Endodermal cell (in vitro differentiated cells): ENCODE results near the gene CCDC86. TPM values are rescaled to one million over a fixed set of nuclear protein-coding genes. Genes with fewer than 3 reads are reported as not detected.

Experiments
- DNase-seq: peaks from one replicate; pipeline ENCODE4 v3.0.0-alpha.2; 2017
- H3K27ac ChIP-seq: 2 replicates; pipeline ENCODE4 v1.5.1; 2013; ENCODE audit warnings: mild to moderate bottlenecking, low read depth, low read length, moderate library complexity
- H3K27me3 ChIP-seq: 2 replicates; pipeline ENCODE4 v1.6.1; 2013; ENCODE audit warnings: mild to moderate bottlenecking, low read length, moderate library complexity; ENCODE audit not compliant: insufficient read depth, control insufficient read depth, poor library complexity, severe bottlenecking
- H3K36me3 ChIP-seq: 2 replicates; pipeline ENCODE4 v1.7.0; 2013; ENCODE audit warnings: mild to moderate bottlenecking, low read length, moderate library complexity; ENCODE audit not compliant: control insufficient read depth, insufficient read depth
- H3K4me1 ChIP-seq: one replicate; pipeline ENCODE4 v1.7.0; 2013; ENCODE audit warnings: low read length; ENCODE audit not compliant: control insufficient read depth, insufficient read depth
- H3K4me3 ChIP-seq: 2 replicates; pipeline ENCODE4 v1.5.1; 2013; ENCODE audit warnings: mild to moderate bottlenecking, low read length, moderate library complexity
- H3K9ac ChIP-seq: 2 replicates; pipeline ENCODE4 v1.6.1; 2013; ENCODE audit warnings: mild to moderate bottlenecking, low read length, moderate library complexity; ENCODE audit not compliant: poor library complexity, severe bottlenecking; ENCODE audit errors: extremely low read depth
- H3K9me3 ChIP-seq: 2 replicates; pipeline ENCODE4 v1.6.1; 2013; ENCODE audit warnings: mild to moderate bottlenecking, low read length, moderate library complexity; ENCODE audit not compliant: control insufficient read depth
- H3K27ac Mint-ChIP-seq: 2 replicates; pipeline ENCODE4 v1.8.0; 2020; ENCODE audit warnings: mixed read lengths
- H3K27me3 Mint-ChIP-seq: 2 replicates; pipeline ENCODE4 v1.8.0; 2021; ENCODE audit warnings: mild to moderate bottlenecking, mixed read lengths; ENCODE audit not compliant: insufficient read depth
- H3K36me3 Mint-ChIP-seq: 2 replicates; pipeline ENCODE4 v1.8.0; 2020; ENCODE audit warnings: low read depth, mixed read lengths
- H3K4me1 Mint-ChIP-seq: 2 replicates; pipeline ENCODE4 v1.8.0; 2020; ENCODE audit warnings: mixed read lengths
- H3K4me3 Mint-ChIP-seq: 2 replicates; pipeline ENCODE4 v1.8.0; 2020; ENCODE audit warnings: mild to moderate bottlenecking, moderate library complexity, mixed read lengths
- H3K9me3 Mint-ChIP-seq: 2 replicates; pipeline ENCODE4 v1.8.0; 2020; ENCODE audit warnings: mild to moderate bottlenecking, mixed read lengths
- CTCF ChIP-seq: fragments of 200-600 bp; sonication (generic); conservative IDR thresholded peaks from 2 replicates; pipeline ENCODE4 v1.5.0; 2021; ENCODE audit warnings: antibody characterized with exemption, mild to moderate bottlenecking
- WGBS, 2 experiments: methylation state at CpG; one replicate each; pipeline versions ENCODE4 v1.1.5 to v1.1.7; 2013; ENCODE audit warnings: missing lambda C conversion rate in 2 of 2, mixed read lengths in 1 of 2; ENCODE audit not compliant: insufficient coverage in 1 of 2, insufficient read length in 1 of 2; 5-methylcytosine and 5-hydroxymethylcytosine counted together
- total RNA-seq, 2 donors: library from RNA; stranded (reverse); fragmentation: NEBNext Ultra II Directional in 1 of 2; extraction: Animal tissue kit (Norgen Biotek cat#: 25700) in 1 of 2; gene quantifications; 2 replicates in 1 of 2; 3 replicates in 1 of 2; pipeline ENCODE4 v1.2.1, GENCODE V29; 2021

CCDC86 gene
- total RNA-seq, 2 donors from 2014 or later: 22.4 to 27.9 TPM

GRCh38 chr11:60845338-60845737, 3.4 kb downstream of the CCDC86 start:
- no peak for DNase-seq
- Histone ChIP-seq H3K27ac (no peak overlapping the region), H3K36me3 (no peaks in the 10 kb centered on the region), H3K4me1 (peaks cover 10% of the 10 kb centered on the region), H3K9ac (no peak overlapping the region), H3K4me3 (no peak overlapping the region), H3K9me3 (no peaks in the 10 kb centered on the region), H3K27me3 (no peaks in the 10 kb centered on the region)
- Mint-ChIP-seq H3K4me1 (peaks cover 34% of the 10 kb centered on the region), H3K27ac (no peak overlapping the region), H3K4me3 (no peak overlapping the region), H3K27me3 (no peaks in the 10 kb centered on the region), H3K9me3 (no peaks in the 10 kb centered on the region), H3K36me3 (peaks cover 14% of the 10 kb centered on the region)
- WGBS, 2 experiments: 93 to 99% methylated on average over 7 to 8 of the region's 8 CpGs
- no peak for TF ChIP-seq CTCF

GRCh38 chr11:60847281-60847680, 5.4 kb downstream of the CCDC86 start:
- no peak for TF ChIP-seq CTCF
- Histone ChIP-seq H3K27ac (no peak overlapping the region), H3K36me3 (peaks cover 5% of the 10 kb centered on the region), H3K27me3 (no peaks in the 10 kb centered on the region), H3K9ac (no peak overlapping the region), H3K9me3 (no peaks in the 10 kb centered on the region), H3K4me3 (no peak overlapping the region), H3K4me1 (peaks cover 10% of the 10 kb centered on the region)
- WGBS, 2 experiments: 82 to 100% methylated on average over 5 to 13 of the region's 13 CpGs
- no peak overlapping the region for H3K27ac Mint-ChIP-seq
- DNase-seq: no peak
- peaks cover 4% of the 10 kb centered on the region for H3K27me3 Mint-ChIP-seq
- peaks cover 32% of the 10 kb centered on the region for H3K4me1 Mint-ChIP-seq
- no peaks in the 10 kb centered on the region for H3K9me3 Mint-ChIP-seq
- peaks cover 29% of the 10 kb centered on the region for H3K36me3 Mint-ChIP-seq
- no peak overlapping the region for H3K4me3 Mint-ChIP-seq

- no peak overlapping the region for H3K9ac ChIP-seq
- H3K9me3 ChIP-seq: no peaks in the 10 kb centered on the region
- Mint-ChIP-seq H3K27me3 (peaks cover 8% of the 10 kb centered on the region), H3K27ac (no peak overlapping the region), H3K4me3 (no peak overlapping the region), H3K4me1 (peaks cover 29% of the 10 kb centered on the region), H3K9me3 (no peaks in the 10 kb centered on the region), H3K36me3 (peaks cover 29% of the 10 kb centered on the region)
- H3K4me3 ChIP-seq: no peak overlapping the region
- no peak for TF ChIP-seq CTCF
- H3K27me3 ChIP-seq: no peaks in the 10 kb centered on the region
- no peak for DNase-seq
- peaks cover 5% of the 10 kb centered on the region for H3K36me3 ChIP-seq
- 80 to 95% methylated on average over 1 to 12 of the region's 12 CpGs for WGBS, 2 experiments
- H3K27ac ChIP-seq: no peak overlapping the region
- peaks cover 10% of the 10 kb centered on the region for H3K4me1 ChIP-seq
Measured at GRCh38 chr11:60847896-60848295, 6.0 kb downstream of the CCDC86 start.
